ENCODE data around the gene CRTC2. TPM values are rescaled to one million over a fixed set of nuclear protein-coding genes. Genes with fewer than 3 reads are reported as not detected.
"Not testable (repeated sequence)": the region's sequence is repeated elsewhere in the genome, so short reads cannot be mapped to it uniquely, and the experiment has no call there.

Gene CRTC2
- total RNA-seq, 1 experiment from 2014 or later, result 45.7 TPM

GRCh38 chr1:153906396-153906795 is 52.0 kb downstream of the CRTC2 start:
- no peak overlapping the region for H3K23ac ChIP-seq (ENCODE audit: insufficient read length, low read depth, low read length)
- no peaks in the 10 kb centered on the region for H4K20me1 ChIP-seq (ENCODE audit: control insufficient read depth, insufficient read depth, insufficient read length)
- Mint-ChIP-seq H3K4me3 (no peak overlapping the region), H3K27ac (no peak overlapping the region; a peak in 1 of 7 replicates), H3K27me3 (ENCODE audit: low read depth) (no peaks in the 10 kb centered on the region), H3K36me3 (ENCODE audit: insufficient read depth in 1 of 3, low read depth in 3 of 3) (peaks cover 10 to 24% (median 24%) of the 10 kb centered on the region in 3 experiments), H3K9me3 (no peaks in the 10 kb centered on the region; a peak in 1 of 5 replicates), H3K4me1 (peaks cover 0 to 6% of the 10 kb centered on the region in 2 experiments; a peak in 1 of 4 replicates)
- no peak overlapping the region for H4K91ac ChIP-seq (ENCODE audit: insufficient read length, low read depth, low read length)
- H3K9ac ChIP-seq (ENCODE audit: extremely low read depth, insufficient read length, low read length), result no peak overlapping the region
- no peak overlapping the region for H2BK12ac ChIP-seq (ENCODE audit: insufficient read length, low read depth, low read length)
- no peak overlapping the region for H4K8ac ChIP-seq (replicated peaks; ENCODE audit: insufficient read length, low read depth, low read length)
- H3K4me2 ChIP-seq (ENCODE audit: insufficient read depth, insufficient read length, low read length), result no peak overlapping the region
- H3K4me1 ChIP-seq (ENCODE audit: insufficient read depth, low read length), result no peaks in the 10 kb centered on the region
- no peak overlapping the region for H3K27ac ChIP-seq (ENCODE audit: insufficient read length, low read depth, low read length)
- no peak overlapping the region for H2BK20ac ChIP-seq (ENCODE audit: low read depth, low read length, poor library complexity, severe bottlenecking)
- no peak overlapping the region for H2BK5ac ChIP-seq (ENCODE audit: insufficient read length, low read length)
- no peaks in the 10 kb centered on the region for H3K9me3 ChIP-seq (ENCODE audit: control insufficient read depth, low read depth, low read length)
- WGBS (ENCODE audit: extremely low coverage, insufficient read length, low lambda C conversion rate), result no CpG with 5 or more reads among the region's 1 CpG
- H2AFZ ChIP-seq (ENCODE audit: low read length), result no peak overlapping the region
- no peaks in the 10 kb centered on the region for H3K23me2 ChIP-seq (ENCODE audit: insufficient read length, low read depth, low read length, poor library complexity, severe bottlenecking)
- H3T11ph ChIP-seq (ENCODE audit: low read length), result no peak overlapping the region
- H3K56ac ChIP-seq (ENCODE audit: insufficient read length, low read depth, low read length), result no peak overlapping the region
- no peak for DNase-seq
- no peaks in the 10 kb centered on the region for H3K27me3 ChIP-seq (ENCODE audit: insufficient read depth, low read length)
- H3K18ac ChIP-seq (ENCODE audit: insufficient read length, low read depth, low read length), result no peak overlapping the region
- H2BK15ac ChIP-seq (ENCODE audit: low read depth, low read length), result no peak overlapping the region
- no peak overlapping the region for H2BK120ac ChIP-seq (ENCODE audit: low read depth, low read length, poor library complexity, severe bottlenecking)
- H3K4ac ChIP-seq (ENCODE audit: low read depth, low read length), result no peak overlapping the region
- no peak for TF ChIP-seq CTCF (conservative IDR thresholded peaks at IDR 0.05)
- no peak overlapping the region for H4K5ac ChIP-seq (ENCODE audit: insufficient read length, low read depth, low read length)
- no peak overlapping the region for H3K14ac ChIP-seq (ENCODE audit: insufficient read depth, low read length)
- H2AK5ac ChIP-seq (ENCODE audit: insufficient read length, low read length), result no peak overlapping the region
- peaks cover 13% of the 10 kb centered on the region for H3K79me1 ChIP-seq (ENCODE audit: insufficient read depth, low read depth, low read length, poor library complexity, severe bottlenecking)
- peaks cover 22% of the 10 kb centered on the region; the same call in 1 of the 2 replicates for H3K79me2 ChIP-seq (ENCODE audit: insufficient read depth, low read length)

- not testable (repeated sequence) for DNase-seq; H3K18ac ChIP-seq (ENCODE audit: insufficient read length, low read depth, low read length); H3T11ph ChIP-seq (ENCODE audit: low read length); H2BK120ac ChIP-seq (ENCODE audit: low read depth, low read length, poor library complexity, severe bottlenecking); H3K23ac ChIP-seq (ENCODE audit: insufficient read length, low read depth, low read length); H4K8ac ChIP-seq (replicated peaks; ENCODE audit: insufficient read length, low read depth, low read length); H3K4me1 ChIP-seq (ENCODE audit: insufficient read depth, low read length); H3K27me3 Mint-ChIP-seq (ENCODE audit: low read depth); H3K4me3 Mint-ChIP-seq; H2BK15ac ChIP-seq (ENCODE audit: low read depth, low read length); H3K14ac ChIP-seq (ENCODE audit: insufficient read depth, low read length); H3K4ac ChIP-seq (ENCODE audit: low read depth, low read length); H3K9me3 Mint-ChIP-seq; H3K27ac ChIP-seq (ENCODE audit: insufficient read length, low read depth, low read length); H2BK20ac ChIP-seq (ENCODE audit: low read depth, low read length, poor library complexity, severe bottlenecking); H3K23me2 ChIP-seq (ENCODE audit: insufficient read length, low read depth, low read length, poor library complexity, severe bottlenecking); H3K9ac ChIP-seq (ENCODE audit: extremely low read depth, insufficient read length, low read length); H4K91ac ChIP-seq (ENCODE audit: insufficient read length, low read depth, low read length); H2AFZ ChIP-seq (ENCODE audit: low read length); H2AK5ac ChIP-seq (ENCODE audit: insufficient read length, low read length); H3K4me2 ChIP-seq (ENCODE audit: insufficient read depth, insufficient read length, low read length); H2BK5ac ChIP-seq (ENCODE audit: insufficient read length, low read length); H3K27me3 ChIP-seq (ENCODE audit: insufficient read depth, low read length); H2BK12ac ChIP-seq (ENCODE audit: insufficient read length, low read depth, low read length); H4K20me1 ChIP-seq (ENCODE audit: control insufficient read depth, insufficient read depth, insufficient read length); H3K9me3 ChIP-seq (ENCODE audit: control insufficient read depth, low read depth, low read length); H3K56ac ChIP-seq (ENCODE audit: insufficient read length, low read depth, low read length); H3K4me1 Mint-ChIP-seq; H4K5ac ChIP-seq (ENCODE audit: insufficient read length, low read depth, low read length); H3K27ac Mint-ChIP-seq
- H3K79me1 ChIP-seq (ENCODE audit: insufficient read depth, low read depth, low read length, poor library complexity, severe bottlenecking), result peaks cover 15% of the 10 kb centered on the region
- peaks cover 10 to 24% (median 24%) of the 10 kb centered on the region in 3 experiments for H3K36me3 Mint-ChIP-seq (ENCODE audit: insufficient read depth in 1 of 3, low read depth in 3 of 3)
- WGBS (ENCODE audit: extremely low coverage, insufficient read length, low lambda C conversion rate), result no CpG with 5 or more reads among the region's 8 CpGs
- peaks cover 25% of the 10 kb centered on the region; the same call in 1 of the 2 replicates for H3K79me2 ChIP-seq (ENCODE audit: insufficient read depth, low read length)
These were observed 52.5 kb downstream of the CRTC2 start for GRCh38 chr1:153905908-153906307.
